ENCODE results near the gene HPSE2. TPM values are rescaled to one million over a fixed set of nuclear protein-coding genes. Genes with fewer than 3 reads are reported as not detected.

Gene HPSE2
- total and polyA plus RNA-seq, 8 donors, result 0.58 to 15.8 (median 2.0) TPM

- Histone ChIP-seq H3K27me3 (no peaks in the 10 kb centered on the region), H3K9me3 (peaks cover 0 to 23% (median 11%) of the 10 kb centered on the region in 4 donors), H3K4me1 (no peaks in the 10 kb centered on the region), H3K27ac (no peak overlapping the region), H3K36me3 (no peaks in the 10 kb centered on the region), H3K4me3 (no peak overlapping the region)
- intact Hi-C loops (cut with DNase I; ENCODE audit: low total_unique reads), result loop anchor here (10.0 kb wide), 1 partner anchor 190 kb away; no protein-coding TSS in a partner anchor
- TF ChIP-seq, protein P1, sequence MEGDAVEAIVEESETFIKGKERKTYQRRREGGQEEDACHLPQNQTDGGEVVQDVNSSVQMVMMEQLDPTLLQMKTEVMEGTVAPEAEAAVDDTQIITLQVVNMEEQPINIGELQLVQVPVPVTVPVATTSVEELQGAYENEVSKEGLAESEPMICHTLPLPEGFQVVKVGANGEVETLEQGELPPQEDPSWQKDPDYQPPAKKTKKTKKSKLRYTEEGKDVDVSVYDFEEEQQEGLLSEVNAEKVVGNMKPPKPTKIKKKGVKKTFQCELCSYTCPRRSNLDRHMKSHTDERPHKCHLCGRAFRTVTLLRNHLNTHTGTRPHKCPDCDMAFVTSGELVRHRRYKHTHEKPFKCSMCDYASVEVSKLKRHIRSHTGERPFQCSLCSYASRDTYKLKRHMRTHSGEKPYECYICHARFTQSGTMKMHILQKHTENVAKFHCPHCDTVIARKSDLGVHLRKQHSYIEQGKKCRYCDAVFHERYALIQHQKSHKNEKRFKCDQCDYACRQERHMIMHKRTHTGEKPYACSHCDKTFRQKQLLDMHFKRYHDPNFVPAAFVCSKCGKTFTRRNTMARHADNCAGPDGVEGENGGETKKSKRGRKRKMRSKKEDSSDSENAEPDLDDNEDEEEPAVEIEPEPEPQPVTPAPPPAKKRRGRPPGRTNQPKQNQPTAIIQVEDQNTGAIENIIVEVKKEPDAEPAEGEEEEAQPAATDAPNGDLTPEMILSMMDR (IDR thresholded peaks at IDR 0.05), result peak in 3 of 7 experiments; percentile 17 to 32 (median 20)
- TF ChIP-seq POLR2AphosphoS5 (IDR thresholded peaks at IDR 0.05) (no peak), POLR2A (IDR thresholded peaks at IDR 0.05) (no peak), EP300 (IDR thresholded peaks at IDR 0.05) (no peak)
- DNase-seq, result peak in 1 of 2 donors; percentile 17
- 33 to 49% (median 37%) methylated on average over 13 of the region's 13 CpGs for WGBS, 5 donors
Observed at GRCh38 chr10:98664329-98665042, 571.2 kb downstream of the HPSE2 start.

GRCh38 chr10:98659951-98660350 is 575.7 kb downstream of the HPSE2 start:
- Histone ChIP-seq H3K9me3 (peaks cover 0 to 8% (median 4%) of the 10 kb centered on the region in 4 donors), H3K27me3 (no peaks in the 10 kb centered on the region), H3K4me1 (no peaks in the 10 kb centered on the region), H3K36me3 (no peaks in the 10 kb centered on the region), H3K4me3 (no peak overlapping the region), H3K27ac (no peak overlapping the region)
- intact Hi-C loops (cut with DNase I; ENCODE audit: low total_unique reads), result loop anchor here (10.0 kb wide), 1 partner anchor 185 kb away; no protein-coding TSS in a partner anchor
- TF ChIP-seq POLR2A (IDR thresholded peaks at IDR 0.05) (no peak), POLR2AphosphoS5 (IDR thresholded peaks at IDR 0.05) (no peak), EP300 (IDR thresholded peaks at IDR 0.05) (no peak)
- TF ChIP-seq, protein P1 (IDR thresholded peaks at IDR 0.05), result no peak
- no peak for DNase-seq

DNA sequence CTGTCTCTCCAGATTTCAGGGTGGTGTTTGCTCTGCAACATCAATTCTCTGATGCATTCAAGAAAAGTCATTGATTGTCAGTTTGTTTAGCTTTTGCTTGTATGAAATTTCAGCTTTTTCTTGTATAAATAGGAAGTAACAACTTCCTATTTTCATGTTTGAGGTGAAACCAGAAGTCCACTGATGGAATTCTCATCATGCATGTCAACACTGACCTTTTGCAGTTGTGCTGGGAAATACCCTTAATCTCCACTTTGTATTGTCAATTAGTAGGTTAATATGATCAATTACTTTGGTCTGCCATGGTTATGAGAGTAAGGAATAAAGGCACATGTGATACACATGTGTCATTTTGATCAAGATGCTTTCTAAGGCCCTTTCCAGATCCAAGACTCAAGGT is 580.2 kb downstream of the HPSE2 start:
- no peak overlapping the region for H3K27ac ChIP-seq
- no peaks in the 10 kb centered on the region for H3K36me3 ChIP-seq
- no peak for TF ChIP-seq POLR2A (IDR thresholded peaks at IDR 0.05)
- TF ChIP-seq POLR2AphosphoS5 (IDR thresholded peaks at IDR 0.05), result no peak
- TF ChIP-seq, protein P1 (IDR thresholded peaks at IDR 0.05), result no peak
- no peak for TF ChIP-seq EP300 (IDR thresholded peaks at IDR 0.05)
- no peaks in the 10 kb centered on the region for H3K4me1 ChIP-seq
- intact Hi-C loops (cut with DNase I; ENCODE audit: low total_unique reads), result no loop called here
- H3K4me3 ChIP-seq, result no peak overlapping the region
- no peak for DNase-seq
- no peaks in the 10 kb centered on the region for H3K9me3 ChIP-seq
- no peaks in the 10 kb centered on the region for H3K27me3 ChIP-seq

DNA sequence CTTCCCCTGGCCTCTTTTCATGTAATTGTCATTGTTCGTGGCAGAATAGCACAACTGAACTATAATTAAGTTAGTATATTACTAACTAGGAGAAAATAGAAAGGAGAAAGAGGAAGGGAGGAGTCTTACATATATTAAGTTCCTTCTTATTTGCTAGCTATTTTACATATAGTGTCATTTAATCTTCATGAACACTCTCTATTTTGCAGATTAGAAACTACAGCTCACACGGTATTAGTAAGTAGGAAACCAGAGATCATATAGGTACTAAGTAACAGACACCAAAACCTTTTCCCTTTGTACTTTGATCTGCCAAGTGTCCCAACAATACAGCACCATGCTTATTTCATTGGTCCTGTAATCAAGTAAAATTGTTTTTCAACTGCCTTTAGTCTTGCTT is 586.5 kb downstream of the HPSE2 start:
- H3K4me1 ChIP-seq, result peaks cover 0 to 10% (median 5%) of the 10 kb centered on the region in 4 donors
- H3K36me3 ChIP-seq, result no peaks in the 10 kb centered on the region
- no peak for DNase-seq
- no peak overlapping the region for H3K27ac ChIP-seq
- TF ChIP-seq POLR2AphosphoS5 (IDR thresholded peaks at IDR 0.05) (no peak), EP300 (IDR thresholded peaks at IDR 0.05) (no peak), POLR2A (IDR thresholded peaks at IDR 0.05) (no peak)
- TF ChIP-seq, protein P1 (IDR thresholded peaks at IDR 0.05), result no peak
- H3K9me3 ChIP-seq, result no peaks in the 10 kb centered on the region
- H3K4me3 ChIP-seq, result no peak overlapping the region
- H3K27me3 ChIP-seq, result no peaks in the 10 kb centered on the region
- intact Hi-C loops (cut with DNase I; ENCODE audit: low total_unique reads), result no loop called here
- WGBS, 5 donors, result 64 to 88% (median 77%) methylated on average over 2 of the region's 2 CpGs
